ENCODE results near the gene TUT4.
"Not testable (repeated sequence)": the region's sequence is repeated elsewhere in the genome, so short reads cannot be mapped to it uniquely, and the experiment has no call there.

The TUT4 gene, protein sequence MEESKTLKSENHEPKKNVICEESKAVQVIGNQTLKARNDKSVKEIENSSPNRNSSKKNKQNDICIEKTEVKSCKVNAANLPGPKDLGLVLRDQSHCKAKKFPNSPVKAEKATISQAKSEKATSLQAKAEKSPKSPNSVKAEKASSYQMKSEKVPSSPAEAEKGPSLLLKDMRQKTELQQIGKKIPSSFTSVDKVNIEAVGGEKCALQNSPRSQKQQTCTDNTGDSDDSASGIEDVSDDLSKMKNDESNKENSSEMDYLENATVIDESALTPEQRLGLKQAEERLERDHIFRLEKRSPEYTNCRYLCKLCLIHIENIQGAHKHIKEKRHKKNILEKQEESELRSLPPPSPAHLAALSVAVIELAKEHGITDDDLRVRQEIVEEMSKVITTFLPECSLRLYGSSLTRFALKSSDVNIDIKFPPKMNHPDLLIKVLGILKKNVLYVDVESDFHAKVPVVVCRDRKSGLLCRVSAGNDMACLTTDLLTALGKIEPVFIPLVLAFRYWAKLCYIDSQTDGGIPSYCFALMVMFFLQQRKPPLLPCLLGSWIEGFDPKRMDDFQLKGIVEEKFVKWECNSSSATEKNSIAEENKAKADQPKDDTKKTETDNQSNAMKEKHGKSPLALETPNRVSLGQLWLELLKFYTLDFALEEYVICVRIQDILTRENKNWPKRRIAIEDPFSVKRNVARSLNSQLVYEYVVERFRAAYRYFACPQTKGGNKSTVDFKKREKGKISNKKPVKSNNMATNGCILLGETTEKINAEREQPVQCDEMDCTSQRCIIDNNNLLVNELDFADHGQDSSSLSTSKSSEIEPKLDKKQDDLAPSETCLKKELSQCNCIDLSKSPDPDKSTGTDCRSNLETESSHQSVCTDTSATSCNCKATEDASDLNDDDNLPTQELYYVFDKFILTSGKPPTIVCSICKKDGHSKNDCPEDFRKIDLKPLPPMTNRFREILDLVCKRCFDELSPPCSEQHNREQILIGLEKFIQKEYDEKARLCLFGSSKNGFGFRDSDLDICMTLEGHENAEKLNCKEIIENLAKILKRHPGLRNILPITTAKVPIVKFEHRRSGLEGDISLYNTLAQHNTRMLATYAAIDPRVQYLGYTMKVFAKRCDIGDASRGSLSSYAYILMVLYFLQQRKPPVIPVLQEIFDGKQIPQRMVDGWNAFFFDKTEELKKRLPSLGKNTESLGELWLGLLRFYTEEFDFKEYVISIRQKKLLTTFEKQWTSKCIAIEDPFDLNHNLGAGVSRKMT (N-terminal part only)

DNA sequence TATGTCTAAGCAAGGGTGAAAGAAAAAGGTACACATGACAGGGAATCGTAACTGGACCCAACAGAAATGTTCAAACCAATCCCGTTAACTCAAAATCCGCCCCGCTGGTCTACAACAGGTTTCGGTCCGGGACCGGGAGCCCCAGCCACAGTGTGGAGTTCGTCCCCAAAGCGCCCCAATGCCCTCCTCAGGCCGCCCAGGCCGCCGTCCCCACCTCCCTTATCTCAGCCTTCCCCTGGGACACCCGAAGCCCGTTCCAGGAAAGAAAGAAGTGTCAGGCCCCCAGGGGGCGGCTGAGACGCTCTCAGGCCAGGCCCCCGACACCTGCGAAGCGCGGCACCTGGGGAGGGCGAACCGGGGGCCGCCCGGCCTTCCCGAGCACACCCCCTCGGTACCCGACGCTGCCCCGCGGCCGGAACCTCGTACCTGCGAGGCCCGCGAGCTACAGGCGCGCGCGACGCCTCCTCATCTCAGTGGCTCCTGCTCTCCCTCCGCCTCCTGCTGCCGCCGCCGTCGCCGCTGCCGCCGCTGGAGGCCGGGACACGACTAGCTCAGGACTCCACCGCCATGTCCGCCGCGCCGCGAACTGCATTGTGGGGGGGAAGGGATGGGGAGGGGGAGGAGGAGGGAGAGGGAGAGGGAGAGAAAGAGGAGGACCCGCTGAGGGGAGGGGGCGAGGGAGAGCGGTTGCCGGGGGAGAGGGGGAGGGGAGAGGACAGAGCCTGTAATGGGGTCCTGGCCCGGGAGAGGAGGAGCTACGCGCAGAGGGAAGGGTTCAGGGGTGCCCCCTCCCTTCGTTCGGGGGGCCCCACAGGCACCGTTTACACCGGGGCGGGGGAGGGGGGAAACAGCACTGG lies at the start of gene TUT4:
Gene TUT4, minus strand, starts transcription at position 588 of the 857 bp plus-strand sequence. CDS start 26,812 bp downstream, outside the sequence.
- peak; percentile 80 for DNase-seq (ENCODE audit: low spot score)

GRCh38 chr1:52601991-52602855 lies 49.3 kb upstream of the TUT4 start, which contains the start of gene GPX7:
Gene GPX7 (plus strand): TSS chr1:52602371. CDS start chr1:52602410, 39 bp downstream.
- DNase-seq (ENCODE audit: low spot score), result peak; percentile 39

DNA sequence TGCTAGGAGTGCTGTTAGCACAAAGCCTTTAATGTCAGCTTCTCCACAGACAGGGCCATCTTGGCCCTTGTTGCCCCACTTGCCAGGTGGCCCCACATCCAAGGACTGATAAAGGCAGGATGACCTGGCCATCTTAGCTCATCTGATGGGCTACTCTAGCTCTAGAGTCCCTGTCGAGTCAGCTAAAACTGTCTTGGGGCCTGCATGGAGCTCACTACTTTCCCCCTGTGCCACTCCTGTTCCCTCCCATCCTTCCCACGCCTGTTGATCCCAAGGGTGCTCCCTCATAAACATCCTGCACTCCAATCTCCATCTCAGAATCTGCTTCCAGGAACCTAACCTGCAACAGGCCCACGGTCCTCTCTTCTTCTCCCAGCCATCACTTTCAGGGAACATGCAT lies 48.6 kb upstream of the TUT4 start:
- no peak for DNase-seq (ENCODE audit: low spot score)

- no peak for DNase-seq (ENCODE audit: low spot score)
These were observed 47.8 kb upstream of the TUT4 start for GRCh38 chr1:52600533-52601179.

DNA sequence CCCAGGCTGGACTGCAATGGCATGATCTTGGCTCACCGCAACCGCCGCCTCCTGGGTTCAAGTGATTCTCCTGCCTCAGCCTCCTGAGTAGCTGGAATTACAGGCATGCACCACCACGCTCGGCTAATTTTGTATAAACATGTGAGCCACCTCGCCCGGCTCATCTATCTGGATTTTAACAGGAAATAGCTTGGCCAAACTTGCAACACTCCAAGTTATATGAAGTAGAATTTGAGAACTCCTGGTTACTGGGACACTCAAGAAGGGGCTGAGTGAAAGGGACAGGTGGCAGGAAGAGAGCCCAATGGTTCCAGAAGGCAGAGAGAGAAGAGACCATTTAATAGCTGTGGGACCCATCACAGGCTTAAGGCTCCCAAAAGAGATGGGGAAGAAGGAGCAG lies 46.3 kb upstream of the TUT4 start:
- DNase-seq (ENCODE audit: low spot score), result no peak

DNA sequence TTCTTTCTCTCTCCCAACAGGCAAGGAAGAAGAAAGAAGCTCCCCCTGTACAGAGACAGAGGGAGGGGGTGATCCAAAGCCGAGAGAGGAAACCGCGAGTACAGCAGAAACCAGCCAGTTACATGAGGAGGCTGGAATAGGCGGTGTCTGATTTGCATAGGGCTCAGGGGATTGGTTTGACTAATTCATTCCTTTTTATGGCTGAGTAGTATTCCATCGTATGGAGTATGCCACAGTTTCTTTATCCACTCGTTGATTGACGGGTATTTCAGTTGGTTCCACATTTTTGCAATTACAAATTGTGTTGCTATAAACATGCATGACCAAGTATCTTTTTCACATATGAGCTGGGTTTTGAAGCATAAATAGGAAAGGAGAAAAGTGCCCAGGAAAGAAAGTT lies 45.8 kb upstream of the TUT4 start:
- no peak for DNase-seq (ENCODE audit: low spot score)

- DNase-seq (ENCODE audit: low spot score), result no peak
These were observed 45.0 kb upstream of the TUT4 start for GRCh38 chr1:52597912-52598311.

- no peak for DNase-seq (ENCODE audit: low spot score)
These were observed 42.2 kb upstream of the TUT4 start for GRCh38 chr1:52595061-52595460.

GRCh38 chr1:52593495-52593894 lies 40.6 kb upstream of the TUT4 start:
- DNase-seq (ENCODE audit: low spot score), result no peak

- DNase-seq (ENCODE audit: low spot score), result no peak
These were observed 39.9 kb upstream of the TUT4 start for GRCh38 chr1:52592637-52593323.

DNA sequence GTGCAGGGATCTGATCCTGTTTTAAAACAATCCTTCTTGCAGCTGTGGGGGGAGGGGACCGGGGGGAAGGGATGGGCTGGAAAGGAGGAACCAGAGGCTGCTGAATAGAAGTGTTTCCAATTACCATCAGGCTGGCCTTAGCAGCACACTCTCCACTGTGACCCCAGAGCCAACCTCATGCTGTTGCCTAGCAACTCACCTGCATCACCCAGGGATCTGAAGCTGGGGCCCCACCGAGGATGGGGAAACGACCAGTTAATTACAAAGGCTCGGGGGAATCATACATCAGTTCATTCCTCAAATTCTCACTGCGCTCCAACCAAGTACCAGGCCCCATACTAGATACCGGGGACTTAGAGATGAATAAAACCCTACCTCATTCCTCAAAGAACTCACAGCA lies 37.4 kb upstream of the TUT4 start:
- DNase-seq (ENCODE audit: low spot score), result no peak

DNA sequence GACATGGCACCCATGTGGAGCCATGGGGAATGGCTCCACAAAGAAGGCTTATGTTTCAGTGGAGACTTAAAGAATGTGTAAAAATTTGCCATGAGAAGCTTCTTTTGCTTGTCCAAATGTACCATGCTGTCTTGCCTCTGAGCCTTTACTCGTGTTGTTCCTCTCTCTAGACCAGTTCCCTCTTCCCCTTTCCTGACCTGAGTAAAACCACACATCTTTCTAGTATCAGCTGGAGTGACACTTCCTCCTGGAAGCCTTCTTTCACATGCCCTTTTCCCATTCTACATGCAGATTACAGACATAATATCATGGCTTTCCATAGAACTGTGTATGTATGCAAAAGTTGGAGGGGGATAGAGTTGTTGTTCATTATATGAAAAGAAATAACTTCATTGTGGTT lies 35.6 kb upstream of the TUT4 start:
- DNase-seq (ENCODE audit: low spot score), result no peak

GRCh38 chr1:52588027-52588426 lies 35.1 kb upstream of the TUT4 start:
- DNase-seq (ENCODE audit: low spot score), result no peak

- no peak for DNase-seq (ENCODE audit: low spot score)
These were observed 32.6 kb upstream of the TUT4 start for GRCh38 chr1:52585474-52585873.

GRCh38 chr1:52582116-52582696 lies 29.3 kb upstream of the TUT4 start:
- no peak for DNase-seq (ENCODE audit: low spot score)

- DNase-seq (ENCODE audit: low spot score), result no peak
These were observed 27.4 kb upstream of the TUT4 start for GRCh38 chr1:52580283-52580682.

- DNase-seq (ENCODE audit: low spot score), result no peak
These were observed 26.5 kb upstream of the TUT4 start for GRCh38 chr1:52579415-52579814.

DNA sequence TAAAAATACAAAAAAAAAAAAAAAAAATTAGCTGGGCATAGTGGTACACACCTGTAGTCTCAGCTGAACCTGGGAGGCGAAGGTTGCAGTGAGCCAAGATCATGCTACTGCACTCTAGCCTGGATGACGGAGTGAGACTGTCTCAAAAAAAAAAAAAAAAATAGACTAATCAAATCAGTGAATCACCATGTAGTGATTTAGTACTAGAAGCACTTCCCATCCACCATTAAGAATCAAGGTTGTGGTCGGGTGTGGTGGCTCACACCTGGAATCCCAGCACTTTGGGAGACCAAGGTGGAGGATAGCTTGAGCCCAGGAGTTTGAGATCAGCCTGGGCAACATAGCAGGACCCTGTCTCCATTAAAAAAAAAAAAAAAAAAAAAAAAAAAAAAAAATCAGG lies 25.2 kb upstream of the TUT4 start:
- not testable (repeated sequence) for DNase-seq (ENCODE audit: low spot score)

DNA sequence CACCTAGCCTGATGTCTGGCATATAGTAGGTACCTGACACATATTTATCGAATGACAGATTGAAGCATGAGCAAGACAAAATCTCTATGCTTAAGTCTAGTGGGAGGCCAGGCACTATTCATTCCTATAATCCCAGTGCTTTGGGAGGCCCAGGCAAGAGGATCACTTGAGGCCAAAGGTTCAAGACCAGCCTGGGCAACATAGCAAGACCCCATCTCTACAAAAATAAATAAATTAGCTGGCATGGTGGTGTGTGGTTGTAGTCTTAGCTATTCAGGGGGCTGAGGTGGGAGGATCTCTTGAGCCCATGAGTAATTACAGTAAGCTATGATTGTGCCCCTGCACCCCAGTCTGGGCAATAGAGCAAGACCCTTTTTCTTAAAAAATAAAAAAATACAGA lies 23.2 kb upstream of the TUT4 start:
- no peak for DNase-seq (ENCODE audit: low spot score)
